GM12878 (cell line): ENCODE measurements around the gene HRH2. TPM values are rescaled to one million over a fixed set of nuclear protein-coding genes. Genes with fewer than 3 reads are reported as not detected.

Source experiments
- BHLHE40 ChIP-seq, 2 experiments: fragments of 450-650 bp in 1 of 2; IDR thresholded peaks; 2 replicates each; pipeline ENCODE4 v1.6.1; 2011 to 2017; ENCODE audit warnings: low read depth in 2 of 2, borderline replicate concordance in 1 of 2, improper control_type of control experiment in 1 of 2, low read length in 1 of 2, mild to moderate bottlenecking in 1 of 2
- CHD1 ChIP-seq: IDR thresholded peaks from 2 replicates; pipeline ENCODE4 v1.6.1; 2012; ENCODE audit warnings: low read depth, low read length, improper control_type of control experiment
- CREB1 ChIP-seq: IDR thresholded peaks from 2 replicates; pipeline ENCODE4 v1.6.1; 2012; ENCODE audit warnings: low read depth, mild to moderate bottlenecking, inconsistent platforms
- ESRRA ChIP-seq: IDR thresholded peaks from 2 replicates; pipeline ENCODE4 v1.6.1; 2012; ENCODE audit warnings: mild to moderate bottlenecking, low read length, improper control_type of control experiment
- KDM1A ChIP-seq: fragments of 200-600 bp; sonication (generic); IDR thresholded peaks from 2 replicates; pipeline ENCODE4 v1.6.1; 2016; ENCODE audit warnings: borderline replicate concordance
- MYC ChIP-seq: IDR thresholded peaks from 2 replicates; pipeline ENCODE4 v1.6.1; 2011; ENCODE audit warnings: mild to moderate bottlenecking, low read length, moderate library complexity, inconsistent platforms; ENCODE audit not compliant: insufficient read depth, insufficient replicate concordance, insufficient read length, severe bottlenecking
- PML ChIP-seq: IDR thresholded peaks from 2 replicates; pipeline ENCODE4 v1.6.1; 2012; ENCODE audit warnings: low read length, inconsistent platforms
- RCOR1 ChIP-seq: conservative IDR thresholded peaks from 2 replicates; pipeline ENCODE4 v1.6.1; 2012; ENCODE audit warnings: low read depth, low read length, improper control_type of control experiment
- RELA ChIP-seq: fragments of 450-650 bp; IDR thresholded peaks from 2 replicates; pipeline ENCODE4 v1.8.0; 2014; ENCODE audit warnings: borderline replicate concordance; ENCODE audit not compliant: partially characterized antibody
- TCF7 ChIP-seq: IDR thresholded peaks from 2 replicates; pipeline ENCODE4 v1.6.1; 2014; ENCODE audit warnings: antibody characterized with exemption, borderline replicate concordance
- polyA plus RNA-seq, 11 experiments: library from polyadenylated mRNA; depleted of rRNA in 4 of 11; unstranded in 6 of 11; stranded (reverse) in 5 of 11; fragments of >200 nt; fragmentation: Nextera tagmentation in 4 of 11; fragmentation: Illumina TruSeq in 1 of 11; extraction: Ambion mirVana in 4 of 11; extraction: Trizol in 1 of 11; gene quantifications; 1 replicate in 1 of 11; 2 replicates in 10 of 11; pipeline versions ENCODE4 v1.2.1 to v1.2.3, GENCODE V29; 2011 to 2016; ENCODE audit warnings: inconsistent platforms in 2 of 11, missing spikeins in 2 of 11, low read depth in 1 of 11
- total RNA-seq, 4 experiments: library from RNA; depleted of rRNA in 3 of 4; stranded (reverse); fragments of >200 nt in 3 of 4; fragmentation: Illumina TruSeq in 1 of 4; extraction: Trizol in 1 of 4; gene quantifications; 2 replicates each; pipeline versions ENCODE4 v1.2.1 to v1.2.3, GENCODE V29; 2013 to 2021
- TF ChIP-seq, protein P1 (sequence below): fragments of 450-650 bp; IDR thresholded peaks from 2 replicates; pipeline ENCODE4 v1.6.1; 2014; ENCODE audit warnings: mild to moderate bottlenecking
- TF ChIP-seq, protein P2 (sequence below): IDR thresholded peaks from 2 replicates; pipeline ENCODE4 v1.6.1; 2012; ENCODE audit warnings: low read length, inconsistent platforms

Gene HRH2
- total and polyA plus RNA-seq, 10 of the 15 experiments (the other 5 are each of a cell fraction or from before 2014, with no cell fraction given): 0.01 to 0.05 (median 0.03) TPM; not detected in 7

DNA sequence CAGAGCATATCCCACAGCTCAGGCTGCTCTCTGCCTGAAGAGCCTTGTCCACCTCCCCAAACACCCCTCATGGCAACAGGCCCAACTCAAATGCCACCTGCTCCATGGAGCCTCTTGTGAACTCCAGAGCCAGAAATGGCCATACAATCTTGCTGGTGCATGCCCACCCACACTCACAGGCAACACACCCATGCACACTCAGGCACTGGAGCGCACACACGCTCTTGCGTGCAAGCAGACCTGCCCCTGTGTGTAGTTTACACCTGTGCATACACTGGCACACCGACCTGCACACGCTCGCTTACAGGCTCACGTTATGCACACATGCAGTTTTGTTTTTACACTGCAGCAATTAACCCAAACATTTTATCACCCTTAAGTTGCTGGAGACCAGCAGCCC is 40.0 kb downstream of the HRH2 start (continued):
- TF ChIP-seq CREB1 (no peak), RCOR1 (no peak), CHD1 (no peak), KDM1A (no peak), TCF7 (no peak), MYC (no peak), RELA (no peak), PML (no peak), ESRRA (no peak), BHLHE40 (IDR thresholded peaks at IDR 0.05; ENCODE audit: borderline replicate concordance in 1 of 2, low read depth in 2 of 2, low read length in 1 of 2) (no peak)
- TF ChIP-seq, protein P1, sequence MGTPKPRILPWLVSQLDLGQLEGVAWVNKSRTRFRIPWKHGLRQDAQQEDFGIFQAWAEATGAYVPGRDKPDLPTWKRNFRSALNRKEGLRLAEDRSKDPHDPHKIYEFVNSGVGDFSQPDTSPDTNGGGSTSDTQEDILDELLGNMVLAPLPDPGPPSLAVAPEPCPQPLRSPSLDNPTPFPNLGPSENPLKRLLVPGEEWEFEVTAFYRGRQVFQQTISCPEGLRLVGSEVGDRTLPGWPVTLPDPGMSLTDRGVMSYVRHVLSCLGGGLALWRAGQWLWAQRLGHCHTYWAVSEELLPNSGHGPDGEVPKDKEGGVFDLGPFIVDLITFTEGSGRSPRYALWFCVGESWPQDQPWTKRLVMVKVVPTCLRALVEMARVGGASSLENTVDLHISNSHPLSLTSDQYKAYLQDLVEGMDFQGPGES: no peak
- TF ChIP-seq, protein P2, sequence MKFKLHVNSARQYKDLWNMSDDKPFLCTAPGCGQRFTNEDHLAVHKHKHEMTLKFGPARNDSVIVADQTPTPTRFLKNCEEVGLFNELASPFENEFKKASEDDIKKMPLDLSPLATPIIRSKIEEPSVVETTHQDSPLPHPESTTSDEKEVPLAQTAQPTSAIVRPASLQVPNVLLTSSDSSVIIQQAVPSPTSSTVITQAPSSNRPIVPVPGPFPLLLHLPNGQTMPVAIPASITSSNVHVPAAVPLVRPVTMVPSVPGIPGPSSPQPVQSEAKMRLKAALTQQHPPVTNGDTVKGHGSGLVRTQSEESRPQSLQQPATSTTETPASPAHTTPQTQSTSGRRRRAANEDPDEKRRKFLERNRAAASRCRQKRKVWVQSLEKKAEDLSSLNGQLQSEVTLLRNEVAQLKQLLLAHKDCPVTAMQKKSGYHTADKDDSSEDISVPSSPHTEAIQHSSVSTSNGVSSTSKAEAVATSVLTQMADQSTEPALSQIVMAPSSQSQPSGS: no peak
